H1 (cell line): ENCODE measurements around the gene PLG.

Experiments used
- CBX5 ChIP-seq: fragments of 300-800, 300-1000 bp; sonication (generic); IDR thresholded peaks from 2 replicates; pipeline ENCODE4 v1.7.1; 2016; ENCODE audit warnings: antibody characterized with exemption, low read length, low read depth
- HDAC6 ChIP-seq: IDR thresholded peaks from one replicate; pipeline ENCODE4 v1.7.1; 2012; ENCODE audit warnings: low read depth, mild to moderate bottlenecking, inconsistent platforms, low read length, moderate library complexity
- POLR2AphosphoS5 ChIP-seq: IDR thresholded peaks from 2 replicates; pipeline ENCODE4 v1.6.1; 2011; ENCODE audit warnings: low read depth, low read length
- SP1 ChIP-seq: IDR thresholded peaks from 2 replicates; pipeline ENCODE4 v1.6.1; 2011; ENCODE audit warnings: low read depth, low read length
- TF ChIP-seq, protein P1 (sequence below), 3 experiments: IDR thresholded peaks; 1 replicate in 2 of 3; 2 replicates in 1 of 3; pipeline versions ENCODE4 v1.5.1 to v1.6.1; 2011; ENCODE audit warnings: low read length in 3 of 3, mild to moderate bottlenecking in 3 of 3, inconsistent platforms in 2 of 3, low read depth in 1 of 3, moderate library complexity in 1 of 3; ENCODE audit not compliant: insufficient read depth in 1 of 3; ENCODE audit errors: control extremely low read depth in 1 of 3
- TF ChIP-seq, protein P2 (sequence below): IDR thresholded peaks from 2 replicates; pipeline ENCODE4 v1.6.1; 2011; ENCODE audit warnings: low read length, improper control_type of control experiment

- TF ChIP-seq, protein P1, sequence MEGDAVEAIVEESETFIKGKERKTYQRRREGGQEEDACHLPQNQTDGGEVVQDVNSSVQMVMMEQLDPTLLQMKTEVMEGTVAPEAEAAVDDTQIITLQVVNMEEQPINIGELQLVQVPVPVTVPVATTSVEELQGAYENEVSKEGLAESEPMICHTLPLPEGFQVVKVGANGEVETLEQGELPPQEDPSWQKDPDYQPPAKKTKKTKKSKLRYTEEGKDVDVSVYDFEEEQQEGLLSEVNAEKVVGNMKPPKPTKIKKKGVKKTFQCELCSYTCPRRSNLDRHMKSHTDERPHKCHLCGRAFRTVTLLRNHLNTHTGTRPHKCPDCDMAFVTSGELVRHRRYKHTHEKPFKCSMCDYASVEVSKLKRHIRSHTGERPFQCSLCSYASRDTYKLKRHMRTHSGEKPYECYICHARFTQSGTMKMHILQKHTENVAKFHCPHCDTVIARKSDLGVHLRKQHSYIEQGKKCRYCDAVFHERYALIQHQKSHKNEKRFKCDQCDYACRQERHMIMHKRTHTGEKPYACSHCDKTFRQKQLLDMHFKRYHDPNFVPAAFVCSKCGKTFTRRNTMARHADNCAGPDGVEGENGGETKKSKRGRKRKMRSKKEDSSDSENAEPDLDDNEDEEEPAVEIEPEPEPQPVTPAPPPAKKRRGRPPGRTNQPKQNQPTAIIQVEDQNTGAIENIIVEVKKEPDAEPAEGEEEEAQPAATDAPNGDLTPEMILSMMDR (IDR thresholded peaks at IDR 0.05; ENCODE audit: control extremely low read depth in 1 of 3, insufficient read depth in 1 of 3, low read depth in 1 of 3, low read length in 3 of 3), result no peak
- no peak for TF ChIP-seq CBX5
- TF ChIP-seq POLR2AphosphoS5, result no peak
- no peak for TF ChIP-seq SP1
- no peak for TF ChIP-seq HDAC6
- TF ChIP-seq, protein P2, sequence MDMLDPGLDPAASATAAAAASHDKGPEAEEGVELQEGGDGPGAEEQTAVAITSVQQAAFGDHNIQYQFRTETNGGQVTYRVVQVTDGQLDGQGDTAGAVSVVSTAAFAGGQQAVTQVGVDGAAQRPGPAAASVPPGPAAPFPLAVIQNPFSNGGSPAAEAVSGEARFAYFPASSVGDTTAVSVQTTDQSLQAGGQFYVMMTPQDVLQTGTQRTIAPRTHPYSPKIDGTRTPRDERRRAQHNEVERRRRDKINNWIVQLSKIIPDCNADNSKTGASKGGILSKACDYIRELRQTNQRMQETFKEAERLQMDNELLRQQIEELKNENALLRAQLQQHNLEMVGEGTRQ, result no peak
Observed at GRCh38 chr6:160739955-160740354, 37.9 kb downstream of the PLG start.
